OCI-M2 (cell line): ENCODE measurements around the gene TMPRSS7.
A peak's percentile ranks its signal among the peaks of the same experiment; 100 is the strongest.
"Not testable (repeated sequence)": the region's sequence is repeated elsewhere in the genome, so short reads cannot be mapped to it uniquely, and the experiment has no call there.

Source experiments
- DNase-seq: peaks from one replicate; lab custom pipeline; 2025; ENCODE audit not compliant: unreplicated experiment; lab: John Stamatoyannopoulos, UW

TMPRSS7 gene

DNA sequence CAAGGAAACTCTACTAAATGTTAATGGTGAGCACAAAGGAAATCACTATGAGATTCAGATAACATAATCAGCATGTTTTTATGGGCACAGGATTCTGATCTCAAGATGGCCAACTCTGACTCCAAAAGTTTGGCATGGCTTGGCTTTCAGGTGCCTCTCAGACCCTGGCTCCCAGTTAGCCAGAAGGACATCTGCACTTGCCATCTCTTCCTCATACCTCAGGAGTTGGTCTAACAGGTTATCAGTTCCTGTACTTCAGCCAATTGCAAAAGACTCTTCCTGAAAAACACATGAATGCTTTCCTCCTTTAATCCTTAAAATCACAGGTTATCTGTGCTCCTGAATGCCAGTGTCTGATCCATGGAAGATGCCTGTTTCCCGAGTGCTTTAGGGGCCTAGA is 25.0 kb downstream of the TMPRSS7 start:
- DNase-seq = no peak

DNA sequence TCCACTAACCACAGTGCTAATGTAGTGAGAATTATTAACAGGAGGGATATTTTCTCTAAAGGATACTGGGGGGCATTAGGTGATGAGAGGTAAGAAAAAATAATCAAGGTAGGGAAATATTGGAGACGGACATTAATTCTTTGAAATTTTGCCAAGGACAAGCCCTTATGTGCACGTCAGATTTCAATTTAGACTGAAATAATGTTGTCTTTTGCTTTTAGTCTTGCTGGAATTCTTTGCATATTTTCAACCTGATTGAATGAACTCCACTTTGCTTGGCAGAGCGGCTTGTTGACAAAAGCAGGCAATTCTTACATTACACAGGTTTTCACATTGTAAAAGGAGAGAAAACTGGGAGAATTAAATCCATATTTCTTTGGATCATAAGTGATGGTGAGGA is 26.6 kb downstream of the TMPRSS7 start:
- DNase-seq = no peak

DNA sequence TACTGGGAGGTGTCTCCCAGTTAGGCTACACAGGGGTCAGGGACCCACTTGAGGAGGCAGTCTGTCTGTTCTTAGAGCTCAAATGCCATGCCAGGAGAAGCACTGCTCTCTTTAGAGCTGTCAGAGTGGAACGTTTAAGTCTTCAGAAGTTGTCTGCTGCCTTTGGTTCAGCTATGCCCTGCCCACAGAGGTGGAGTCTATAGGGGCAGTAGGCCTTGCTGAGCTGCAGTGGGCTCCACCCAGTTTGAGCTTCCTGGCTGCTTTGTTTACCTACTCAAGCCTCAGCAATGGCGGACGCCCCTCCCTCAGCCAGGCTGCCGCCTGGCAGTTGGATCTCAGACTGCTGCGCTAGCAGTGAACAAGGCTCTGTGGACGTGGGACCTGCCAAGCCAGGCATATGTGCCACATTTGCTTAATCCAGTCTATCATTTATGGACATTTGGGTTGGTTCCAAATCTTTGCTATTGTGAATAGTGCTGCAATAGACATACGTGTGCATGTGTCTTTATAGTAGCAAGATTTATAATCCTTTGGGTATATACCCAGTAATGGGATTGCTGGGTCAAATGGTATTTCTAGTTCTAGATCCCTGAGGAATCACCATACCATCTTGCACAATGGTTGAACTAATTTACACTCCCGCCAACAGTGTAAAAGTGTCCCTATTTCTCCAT is 38.0 kb downstream of the TMPRSS7 start:
- not testable (repeated sequence) for DNase-seq

DNA sequence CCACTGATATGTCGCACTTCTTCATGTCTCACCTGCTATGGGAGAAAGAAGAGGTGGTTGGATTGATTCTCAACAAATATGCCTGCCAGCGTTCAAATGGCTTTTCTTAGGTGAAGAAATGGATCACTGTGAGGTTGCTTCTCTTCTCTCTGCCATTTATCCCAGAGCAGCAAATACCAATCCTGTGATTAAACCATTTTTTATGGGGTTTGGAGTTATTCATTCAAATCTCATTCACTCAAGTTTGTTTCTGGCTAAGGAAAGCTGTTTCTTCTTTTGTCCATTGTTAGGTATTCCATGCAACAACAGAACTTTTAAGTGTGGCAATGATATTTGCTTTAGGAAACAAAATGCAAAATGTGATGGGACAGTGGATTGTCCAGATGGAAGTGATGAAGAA is 39.5 kb downstream of the TMPRSS7 start:
- no peak for DNase-seq

DNA sequence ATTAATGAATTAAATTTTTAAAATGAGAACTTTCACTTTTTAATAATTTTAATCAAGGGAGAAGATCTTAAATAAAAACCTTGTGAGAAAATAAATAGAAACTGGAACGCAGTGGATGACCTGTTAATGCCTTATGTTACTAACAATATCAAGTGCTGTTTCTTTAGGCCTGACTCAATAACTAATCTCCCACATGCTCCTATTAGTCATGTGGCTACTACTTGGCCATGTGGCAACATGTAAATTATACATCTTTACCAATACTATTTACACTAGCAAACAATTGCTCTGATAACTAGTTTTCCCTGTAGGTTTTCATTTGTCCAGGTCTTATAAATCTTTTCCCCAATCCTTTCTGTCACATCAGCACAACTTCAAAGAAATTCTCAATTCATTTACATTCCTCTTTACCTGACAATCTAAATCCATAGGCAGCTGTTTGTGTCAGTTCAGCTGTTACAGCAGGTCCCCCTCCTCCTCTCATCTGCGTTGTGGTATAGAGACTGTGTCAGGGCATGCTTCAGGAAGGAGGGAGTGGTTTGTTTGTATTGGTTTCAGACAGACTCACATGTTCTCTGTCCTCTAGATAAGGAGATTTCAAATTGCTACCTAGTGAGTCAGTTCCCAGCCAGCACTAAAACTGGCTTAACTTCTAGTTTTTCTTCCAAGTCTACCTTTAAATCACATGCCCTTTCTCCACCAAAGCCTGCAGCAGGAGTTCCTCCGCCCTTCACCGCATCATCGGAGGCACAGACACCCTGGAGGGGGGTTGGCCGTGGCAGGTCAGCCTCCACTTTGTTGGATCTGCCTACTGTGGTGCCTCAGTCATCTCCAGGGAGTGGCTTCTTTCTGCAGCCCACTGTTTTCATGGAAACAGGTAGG is 40.3 kb downstream of the TMPRSS7 start:
- no peak for DNase-seq

DNA sequence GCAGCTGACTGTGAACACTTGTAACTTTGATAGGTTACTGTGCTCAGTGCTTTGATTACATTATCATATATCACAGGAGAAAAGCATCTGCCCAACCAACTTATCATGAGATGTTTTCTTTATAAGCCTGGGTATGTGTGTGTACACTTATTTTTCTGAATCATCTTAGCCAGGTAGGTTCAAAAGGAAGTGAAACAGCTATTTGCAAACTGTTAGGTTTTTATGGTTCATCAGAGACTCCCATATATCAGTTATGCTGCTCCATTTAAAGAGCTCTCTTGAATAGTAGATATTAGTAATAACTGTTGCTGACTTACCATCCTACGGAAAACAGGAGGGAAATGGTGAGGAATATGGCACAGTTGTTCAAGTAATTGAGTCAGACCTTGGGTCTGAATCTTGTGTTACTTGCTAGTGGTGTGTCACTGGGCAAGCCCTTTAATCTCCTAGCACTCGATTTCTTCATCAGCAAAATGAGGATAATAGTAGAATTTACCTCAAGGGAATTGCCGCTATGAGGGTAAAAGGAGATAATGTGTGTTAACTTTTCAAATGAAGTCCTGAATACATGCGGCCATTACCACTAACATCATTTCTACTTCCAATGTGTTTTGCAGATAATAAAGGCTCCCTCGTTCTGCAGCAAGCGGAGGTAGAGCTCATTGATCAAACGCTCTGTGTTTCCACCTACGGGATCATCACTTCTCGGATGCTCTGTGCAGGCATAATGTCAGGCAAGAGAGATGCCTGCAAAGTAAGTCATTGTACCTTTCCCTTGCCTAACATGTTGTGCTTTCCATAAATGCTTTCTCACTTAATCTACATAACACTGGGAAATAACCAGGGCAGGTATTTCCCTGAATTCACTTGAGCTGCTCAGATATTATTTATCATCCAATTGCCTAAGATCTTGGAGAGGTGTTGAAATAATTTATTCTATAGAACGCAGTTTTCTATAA is 43.9 kb downstream of the TMPRSS7 start:
- no peak for DNase-seq

DNA sequence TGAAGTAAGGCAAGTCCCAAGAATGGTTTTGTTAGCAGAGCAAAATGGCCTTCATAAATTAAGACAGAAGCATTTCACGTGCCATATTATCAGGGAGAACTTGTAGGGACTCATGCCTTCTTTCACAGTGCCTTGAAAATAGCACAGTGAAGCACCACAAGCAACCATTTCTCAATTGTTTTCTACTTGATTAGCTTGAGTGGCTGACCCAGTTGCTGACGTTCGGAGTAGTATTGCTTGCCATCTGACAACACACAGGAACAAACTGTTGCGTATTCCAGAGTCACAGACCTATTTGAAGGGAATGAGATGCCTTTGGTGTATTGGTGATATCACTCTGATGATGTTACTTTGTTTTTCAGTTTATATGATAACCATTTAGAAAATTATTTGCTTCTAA is 48.7 kb downstream of the TMPRSS7 start:
- no peak for DNase-seq

DNA sequence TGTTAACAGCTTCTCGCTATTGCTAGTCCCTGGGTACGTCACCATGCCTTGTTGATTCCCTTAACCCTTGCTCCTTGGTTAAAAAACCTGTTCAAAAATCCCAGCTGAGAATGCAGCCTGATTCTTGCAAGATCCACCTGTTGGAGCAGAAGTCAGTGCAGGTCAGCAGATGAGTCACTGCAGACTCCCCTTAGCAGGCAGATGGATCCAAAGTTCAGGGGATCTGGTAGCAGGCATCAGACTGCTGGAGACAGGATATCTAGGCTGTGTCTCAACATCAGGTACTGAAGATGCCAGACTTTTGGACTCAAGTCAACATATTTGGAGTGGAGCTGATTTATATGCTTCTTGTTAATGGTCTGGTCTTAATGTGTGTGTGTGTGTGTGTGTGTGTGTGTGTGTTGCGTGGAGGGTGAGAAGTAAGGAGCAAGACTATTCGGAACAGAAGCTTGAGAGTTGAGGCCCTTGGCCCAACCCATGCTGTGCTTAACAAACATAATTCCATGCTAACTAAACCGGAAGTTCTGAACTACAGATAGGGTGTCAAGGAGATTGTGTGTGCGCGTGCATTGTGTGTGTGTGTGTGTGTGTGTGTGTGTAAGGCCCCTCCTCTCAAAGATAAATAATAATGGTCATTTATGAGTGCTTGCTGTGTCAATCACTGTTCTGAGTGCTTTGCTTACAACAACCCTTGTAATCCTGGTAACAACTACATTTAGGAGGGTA is 50.6 kb downstream of the TMPRSS7 start:
- no peak for DNase-seq

DNA sequence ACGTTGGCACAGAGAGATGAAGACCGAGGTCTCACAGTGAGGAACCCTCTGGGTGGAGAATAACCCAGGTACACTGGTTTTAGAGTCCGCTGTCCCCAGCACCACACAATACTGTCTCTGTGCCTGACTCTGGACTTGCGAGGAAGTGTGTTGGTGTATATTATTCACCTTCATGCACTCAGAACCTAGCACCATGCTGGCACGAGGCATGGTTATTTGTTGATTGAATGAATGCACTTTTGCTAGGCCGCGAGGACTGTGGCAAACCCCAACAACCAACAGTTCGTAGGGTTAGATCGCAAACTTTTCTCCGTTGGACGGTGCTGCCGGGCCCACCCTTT is 51.2 kb downstream of the TMPRSS7 start:
- DNase-seq = no peak

DNA sequence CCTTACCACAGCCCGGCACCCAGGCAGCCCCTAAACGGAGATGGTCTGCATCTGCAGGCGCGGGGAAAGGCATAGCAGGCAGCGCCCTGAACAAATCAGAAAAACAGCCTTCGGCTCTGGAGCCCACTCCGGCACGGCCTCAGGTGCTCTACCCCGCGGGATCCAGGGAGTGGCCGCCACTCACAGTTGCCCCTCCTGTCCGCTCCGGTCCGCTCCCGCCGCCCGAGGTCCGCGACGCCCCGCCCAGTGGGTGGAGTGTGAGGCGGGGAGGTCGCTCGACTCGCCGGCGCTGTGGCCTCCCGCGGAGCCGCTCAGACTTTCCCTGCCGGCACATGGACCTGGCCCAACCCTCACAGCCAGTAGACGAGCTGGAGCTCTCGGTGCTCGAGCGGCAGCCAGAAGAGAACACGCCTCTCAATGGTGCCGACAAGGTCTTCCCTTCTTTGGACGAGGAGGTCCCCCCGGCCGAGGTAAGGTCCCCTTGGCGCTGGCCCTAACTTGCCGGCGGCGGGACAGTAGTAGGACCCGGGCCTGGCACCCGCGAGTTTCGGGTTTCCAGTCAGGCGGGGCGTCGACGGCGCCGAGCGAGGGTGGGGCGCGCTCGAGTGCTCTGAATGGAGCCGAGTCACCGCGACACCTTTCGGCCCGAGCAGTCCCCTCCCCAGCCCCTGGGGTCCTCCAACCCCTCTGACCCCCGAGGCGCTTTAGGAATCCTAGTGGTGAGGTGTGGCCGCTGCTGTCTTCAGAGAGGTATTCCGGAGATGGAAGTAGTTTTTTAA is 51.7 kb downstream of the TMPRSS7 start, which contains the start of gene C3orf52:
Gene C3orf52 (plus strand): TSS at position 314 of the 779 bp plus-strand sequence. CDS start 19 bp downstream, at position 333.
- DNase-seq = peak; percentile 50

DNA sequence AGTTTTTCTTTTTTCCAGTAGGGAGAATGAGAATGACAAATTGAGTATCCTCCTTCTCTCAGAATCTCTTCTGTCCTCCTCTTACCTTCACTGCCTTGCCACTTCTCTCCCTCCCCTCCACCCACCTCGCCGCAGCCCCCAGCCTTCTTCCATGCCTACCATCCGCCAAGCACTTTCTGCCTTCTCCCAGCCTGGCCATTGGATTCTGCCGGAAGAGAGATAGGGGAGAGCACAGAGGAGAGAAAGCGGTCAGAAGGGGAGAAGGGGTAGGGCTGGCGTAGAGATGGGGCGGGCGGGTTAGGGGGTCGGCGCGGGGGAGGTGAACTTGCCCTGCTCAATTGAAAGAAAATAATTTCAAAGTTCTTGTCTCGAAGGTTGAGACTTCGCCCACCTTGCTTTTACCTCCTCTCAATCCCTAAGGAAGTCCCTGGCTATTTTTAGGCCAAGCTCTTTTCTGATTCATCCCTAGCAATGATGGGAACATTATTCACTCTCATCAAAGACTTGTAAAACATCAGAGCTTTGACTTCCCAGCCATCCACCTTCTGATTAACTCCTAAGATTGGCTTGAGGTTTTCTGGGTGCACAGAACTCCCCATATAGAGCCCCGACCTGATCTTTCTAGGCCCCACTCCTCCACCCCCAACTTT is 52.5 kb downstream of the TMPRSS7 start:
- DNase-seq = no peak

DNA sequence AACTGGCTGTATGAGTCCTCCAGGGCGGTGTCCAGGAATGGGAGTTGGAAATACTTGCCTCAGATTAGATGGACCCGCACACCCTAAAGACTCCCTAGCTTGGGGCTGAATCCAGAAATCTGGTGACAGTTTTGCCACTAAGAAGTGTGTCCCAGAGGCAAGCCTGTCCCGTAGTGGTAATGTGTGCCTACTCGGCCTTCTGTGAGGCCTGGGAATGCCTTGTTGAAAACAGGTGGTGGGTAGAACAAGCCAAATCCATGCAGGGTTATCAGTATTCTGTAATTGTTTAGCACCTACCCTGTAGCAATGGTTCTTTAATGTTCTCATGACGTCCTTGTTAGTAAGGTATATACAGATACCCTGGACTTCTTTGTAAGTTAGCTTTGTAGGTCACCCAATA is 53.2 kb downstream of the TMPRSS7 start:
- DNase-seq = no peak

DNA sequence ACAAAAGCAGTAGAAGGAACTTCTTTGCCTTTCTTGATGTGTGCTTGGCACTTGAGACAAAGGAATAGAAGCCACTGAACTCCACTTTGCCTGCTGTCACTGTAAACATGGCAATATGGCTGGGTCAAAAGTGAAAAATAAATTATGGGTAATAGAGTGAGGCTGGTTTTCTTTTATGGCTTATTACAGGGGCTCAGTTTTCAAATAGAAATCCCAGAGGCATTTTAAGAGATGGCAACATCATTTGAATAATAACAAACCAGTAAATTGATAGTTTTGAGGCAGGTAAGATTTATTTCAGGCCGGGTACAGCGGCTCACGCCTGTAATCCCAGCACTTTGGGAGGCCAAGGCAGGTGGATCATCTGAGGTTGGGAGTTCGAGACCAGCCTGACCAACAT is 54.4 kb downstream of the TMPRSS7 start:
- no peak for DNase-seq

DNA sequence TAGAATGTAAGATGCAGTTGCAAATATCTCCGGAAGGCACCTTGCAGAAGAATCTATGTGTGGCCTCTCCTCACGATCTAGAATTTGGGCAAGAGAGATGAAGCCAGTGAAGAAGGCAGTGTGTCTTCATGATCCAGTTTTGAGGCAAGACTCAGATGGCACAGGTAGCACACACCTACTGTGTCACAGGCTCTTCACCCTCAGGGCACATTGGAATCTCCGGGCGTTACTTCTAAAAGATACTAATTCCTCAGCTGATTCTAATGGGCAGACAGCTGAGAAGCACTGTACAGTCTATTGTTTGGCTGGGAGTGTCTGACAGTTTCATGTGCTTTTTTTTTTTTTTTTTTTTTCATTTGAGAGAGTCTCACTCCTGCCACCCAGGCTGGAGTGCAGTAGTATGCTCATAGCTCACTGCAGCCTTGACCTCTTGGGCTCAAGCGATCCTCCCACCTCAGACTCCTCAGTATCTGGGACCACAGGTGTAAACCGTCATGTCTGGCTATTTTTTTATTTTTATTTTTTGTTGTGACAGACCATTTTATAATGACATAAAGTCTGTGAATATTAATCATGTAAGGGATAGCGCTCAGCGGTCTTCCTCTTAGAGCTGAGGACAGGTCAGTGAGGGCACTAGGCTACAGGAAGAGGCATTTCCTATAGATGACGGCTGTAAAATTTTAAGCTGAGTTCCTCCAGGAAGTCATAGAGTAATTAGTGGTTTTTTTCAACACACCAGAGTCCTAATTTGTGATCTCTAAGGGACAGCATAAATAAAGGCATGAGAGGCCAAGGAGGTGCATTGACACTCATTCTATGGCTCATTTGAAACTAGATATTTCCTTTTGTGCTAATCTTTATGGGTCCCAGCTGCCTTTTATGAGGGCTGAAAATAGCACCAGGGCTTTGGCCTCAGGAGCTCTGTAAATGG is 55.7 kb downstream of the TMPRSS7 start:
- DNase-seq = no peak

DNA sequence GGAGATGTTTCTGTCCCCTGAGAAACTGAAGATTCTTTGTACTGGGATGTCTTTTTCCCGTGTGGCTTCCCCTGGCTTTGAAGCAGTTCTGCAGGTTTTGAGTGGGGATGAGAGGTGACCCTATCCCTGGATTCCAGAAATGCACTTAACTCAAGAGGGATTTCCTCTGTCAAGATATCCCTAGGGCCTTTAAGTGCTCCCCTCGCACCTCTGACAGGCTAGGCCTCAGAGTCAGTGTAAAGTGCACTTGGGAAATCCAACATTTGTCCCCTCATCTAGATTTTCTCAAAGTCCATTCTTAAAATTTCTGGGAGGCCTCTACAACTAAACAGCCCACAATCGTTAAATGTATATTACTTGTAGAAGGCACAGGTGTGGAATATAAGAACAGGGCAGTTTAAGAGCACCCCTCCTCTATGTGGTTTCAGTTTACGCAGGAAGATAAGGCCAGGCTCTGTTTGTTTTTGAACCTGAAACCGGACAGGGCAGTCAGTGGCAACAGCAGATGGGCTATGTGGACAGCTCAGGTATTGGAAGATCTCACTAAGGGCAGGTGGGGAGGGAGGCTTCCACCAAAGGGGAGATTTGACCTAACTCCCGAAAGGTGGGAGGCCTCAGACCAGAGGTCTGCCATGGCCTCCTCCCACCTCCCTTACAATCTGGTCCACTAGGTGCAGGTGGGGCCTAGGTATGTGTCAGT is 56.5 kb downstream of the TMPRSS7 start:
- DNase-seq = no peak

DNA sequence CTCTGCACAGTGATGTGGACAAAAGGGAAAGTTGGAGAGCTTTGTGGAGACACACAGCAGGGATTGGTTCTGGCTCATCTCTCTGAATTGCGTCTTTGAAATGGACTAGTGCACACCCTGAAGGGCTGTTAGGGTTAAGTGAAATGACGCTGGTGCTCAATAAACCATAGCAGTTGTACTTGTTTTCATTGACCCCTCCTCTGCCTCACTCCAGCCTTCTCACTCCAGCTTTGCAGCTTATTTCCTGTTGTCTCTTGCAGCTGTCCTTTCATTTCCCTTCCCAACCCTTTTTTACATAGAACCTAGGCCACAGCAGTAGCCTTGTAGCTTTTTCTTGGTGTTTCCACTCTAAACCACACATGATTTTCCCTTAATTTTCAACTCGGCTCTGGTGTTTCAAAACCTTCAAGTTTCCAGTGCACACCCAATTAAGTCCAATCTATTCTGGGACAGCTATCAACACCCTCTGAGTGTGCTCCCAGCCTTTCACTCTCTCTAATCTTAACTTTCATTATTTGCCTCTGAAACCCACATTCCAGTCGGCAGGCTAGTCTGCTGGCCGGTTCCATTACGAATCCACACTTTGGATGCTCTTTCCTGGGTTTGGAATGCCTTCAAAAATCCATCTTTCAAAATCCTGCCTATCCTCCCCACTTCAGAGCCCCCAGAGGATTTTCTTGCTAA is 58.1 kb downstream of the TMPRSS7 start:
- DNase-seq = no peak

DNA sequence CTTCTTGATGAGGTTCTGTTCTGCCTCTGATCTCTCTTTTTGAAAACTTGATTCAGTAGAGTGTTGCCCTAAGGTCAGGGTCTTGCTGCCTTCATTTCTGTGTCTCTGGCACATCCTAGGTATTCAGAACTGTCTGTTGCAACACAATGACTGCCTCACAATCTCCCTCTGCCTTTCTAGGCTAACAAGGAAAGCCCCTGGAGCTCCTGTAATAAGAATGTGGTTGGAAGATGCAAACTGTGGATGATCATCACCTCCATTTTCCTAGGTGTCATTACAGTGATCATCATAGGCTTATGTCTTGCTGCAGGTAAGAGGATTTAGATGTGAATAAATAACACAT is 58.6 kb downstream of the TMPRSS7 start:
- no peak for DNase-seq
